SW 1271 (cell line): Measurements from ENCODE around the gene MEX3B.

ENCODE experiments used
- DNase-seq, 2 experiments: peaks; one replicate each; lab custom pipeline; 2025; lab: John Stamatoyannopoulos, UW

The MEX3B gene

DNA sequence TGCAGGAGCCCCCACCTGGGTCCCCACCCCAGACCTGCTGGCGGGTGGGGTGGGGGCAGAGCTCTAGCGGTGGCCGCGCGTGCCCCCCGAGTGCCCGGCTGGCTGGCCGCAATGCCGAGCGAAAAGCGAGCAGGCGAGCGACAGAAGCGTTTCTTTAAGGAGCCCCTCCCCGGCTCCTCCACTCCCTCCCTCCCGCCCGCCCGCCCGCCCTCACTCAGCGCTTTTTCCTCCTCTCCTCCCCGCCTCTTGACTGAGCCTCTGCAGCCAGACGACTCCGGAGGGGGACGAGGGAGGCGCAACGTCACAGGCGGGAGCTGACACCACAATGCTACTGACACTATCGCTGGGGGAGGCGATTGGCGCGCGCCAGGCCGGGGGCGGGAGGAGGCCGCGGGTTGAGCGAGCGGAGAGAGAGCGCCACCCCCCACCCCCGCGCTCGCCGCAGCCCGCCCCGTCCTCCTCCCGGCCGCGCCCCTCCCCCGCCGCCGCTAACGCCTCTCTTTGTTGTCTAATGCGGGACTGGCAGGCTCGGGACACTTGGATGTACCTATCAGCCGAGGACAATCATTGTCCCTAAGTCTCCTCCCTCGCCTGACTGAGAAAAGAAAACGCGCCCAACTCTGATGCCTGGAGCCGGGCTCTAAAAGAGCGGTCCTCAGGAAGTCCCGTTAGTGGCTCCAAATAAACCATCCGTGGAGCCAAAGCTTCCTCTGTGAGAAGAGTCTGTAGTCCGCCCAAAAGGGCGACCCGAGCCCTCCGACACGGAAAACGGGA lies at the start of gene MEX3B:
Gene MEX3B, minus strand, starts transcription at position 127 of the 774 bp plus-strand sequence. CDS start 313 bp downstream, outside the sequence.
- peak; percentile 98 to 99 for DNase-seq

DNA sequence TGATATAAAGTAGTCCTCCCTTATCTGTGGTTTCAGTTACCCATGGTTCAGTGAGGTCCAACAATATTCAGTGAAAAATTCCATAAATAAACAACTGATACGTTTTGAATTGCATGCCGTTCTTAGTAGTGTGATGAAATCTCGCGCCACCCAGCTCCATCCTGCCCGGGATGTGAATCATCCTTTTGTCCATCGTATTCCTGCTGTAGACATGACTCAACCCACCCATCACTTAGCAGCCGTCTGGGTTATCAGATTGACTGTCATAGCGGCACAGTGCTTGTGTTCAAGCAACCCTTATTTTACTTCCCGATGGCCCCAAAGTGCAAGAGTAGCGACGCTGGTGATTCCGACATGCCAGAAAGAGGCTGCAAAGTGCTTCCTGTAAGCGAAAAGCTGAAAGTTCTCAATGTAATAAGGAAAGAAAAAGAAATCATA lies 48.0 kb upstream of the MEX3B start:
- DNase-seq = peak in 1 of 2 experiments; percentile 66

DNA sequence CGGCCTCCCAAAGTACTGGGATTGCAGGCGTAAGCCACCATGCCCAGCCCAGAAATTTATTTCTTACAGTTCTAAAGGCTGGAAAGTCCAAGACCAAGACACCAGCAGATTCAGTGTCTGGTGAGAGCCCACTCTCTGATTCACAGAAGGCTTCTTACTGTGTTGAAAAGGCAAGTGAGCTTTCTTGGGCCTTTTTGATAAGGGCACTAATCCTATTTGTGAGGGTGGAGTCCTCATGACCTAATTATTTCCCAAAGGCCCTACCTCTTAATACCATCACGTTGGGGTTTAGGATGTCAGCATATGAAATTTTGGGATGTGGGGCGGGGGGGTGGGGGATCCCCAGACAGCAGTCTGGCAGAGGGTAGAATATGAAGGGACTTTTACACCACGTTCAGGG lies 47.5 kb upstream of the MEX3B start:
- no peak for DNase-seq

DNA sequence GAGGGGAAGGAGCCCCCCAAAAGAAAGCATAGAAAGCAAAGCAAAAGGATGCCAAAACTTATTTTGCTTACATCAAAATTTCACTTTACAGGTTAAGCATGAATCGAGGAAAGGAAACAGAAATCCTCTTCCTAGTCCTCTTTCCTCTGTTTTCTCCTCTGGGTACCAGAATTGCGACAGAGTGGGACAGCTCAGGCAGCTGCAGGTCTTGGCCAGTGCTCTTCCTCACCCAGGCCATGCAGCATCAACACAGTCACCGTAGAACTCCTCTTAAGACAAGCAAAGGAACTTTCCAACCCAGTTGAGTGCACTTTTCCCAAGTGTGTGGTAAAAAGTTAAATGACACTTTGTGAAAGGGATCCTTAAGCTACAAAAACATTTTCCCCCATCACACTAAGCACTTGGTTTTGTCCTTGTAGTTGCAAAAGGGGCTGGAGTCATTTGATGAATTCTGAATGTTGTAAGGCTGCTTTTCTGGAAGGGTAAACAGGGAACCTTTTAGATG lies 45.9 kb upstream of the MEX3B start:
- DNase-seq = no peak

DNA sequence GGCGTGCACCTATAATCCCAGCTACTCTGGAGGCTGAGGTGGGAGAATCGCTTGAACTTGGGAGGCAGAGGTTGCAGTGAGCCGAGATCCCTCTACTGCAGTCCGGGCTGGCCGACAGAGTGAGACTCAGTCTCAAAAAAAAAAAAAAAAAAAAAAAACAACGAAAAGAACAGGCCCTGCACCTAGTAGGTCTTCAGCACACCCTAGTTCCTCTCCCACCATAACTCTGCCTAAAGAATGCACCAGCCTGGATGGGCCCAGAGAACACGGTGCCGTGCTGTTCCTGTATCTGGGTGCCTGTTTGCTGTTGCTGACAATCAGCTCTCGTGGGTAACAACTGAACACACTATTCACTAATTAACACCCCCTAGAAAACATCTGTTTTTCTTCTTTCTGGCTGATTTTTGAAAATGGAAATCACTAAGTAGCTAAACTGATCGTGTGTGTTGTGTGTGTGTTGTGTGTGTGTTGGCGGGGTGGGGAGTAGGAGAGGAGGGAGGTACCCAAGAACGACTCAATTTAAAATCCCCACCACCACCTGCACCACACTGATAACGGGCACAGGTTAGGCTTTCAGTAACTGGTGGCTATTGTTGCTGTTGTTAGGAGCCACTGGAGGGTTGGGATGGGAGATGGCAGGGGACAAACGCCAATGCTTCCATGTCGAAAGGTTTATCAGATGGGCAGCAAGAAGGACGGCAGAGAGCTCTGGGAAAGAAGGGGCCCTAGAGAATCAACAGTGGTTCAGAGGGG lies 40.6 kb upstream of the MEX3B start:
- no peak for DNase-seq

DNA sequence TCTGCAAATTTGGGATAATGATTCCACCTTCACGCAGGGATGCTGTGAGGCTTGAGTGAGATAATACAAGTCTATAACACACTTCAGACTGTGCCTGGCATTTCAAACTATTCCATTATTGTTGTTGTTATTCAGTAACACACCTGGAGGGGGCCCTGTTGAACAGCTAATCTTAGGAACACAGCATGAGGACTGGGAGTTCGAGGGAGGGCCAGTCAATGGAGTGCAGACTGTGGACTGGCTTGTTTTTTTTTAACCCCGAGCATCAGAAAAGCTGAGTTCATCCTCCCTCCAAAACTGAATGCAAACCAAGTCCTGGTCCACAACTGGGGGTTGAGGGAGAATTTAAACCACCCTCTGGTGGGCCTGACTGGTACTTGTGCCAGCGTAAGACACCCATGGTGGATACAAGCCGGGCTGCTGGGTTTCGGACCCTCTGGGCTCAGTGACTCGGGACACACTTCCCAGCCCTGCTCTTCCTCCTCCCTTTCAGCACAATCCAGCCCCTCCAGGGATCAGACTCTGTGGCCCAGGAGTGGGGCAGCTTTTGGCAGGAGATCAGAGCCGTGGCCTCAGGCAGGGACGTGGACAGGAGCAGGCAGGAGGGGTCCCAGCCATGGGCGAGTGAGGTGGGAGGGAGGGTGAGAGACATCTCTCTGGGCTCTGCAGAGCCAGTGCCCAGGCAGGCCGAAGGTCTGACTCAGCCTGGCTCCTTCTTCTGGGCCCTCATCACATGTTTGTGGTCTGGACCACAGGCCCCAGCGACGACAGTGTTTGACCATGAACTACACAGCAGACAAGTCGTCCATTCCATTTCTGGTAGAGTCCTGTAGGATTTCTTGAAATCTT lies 36.3 kb upstream of the MEX3B start:
- peak in 1 of 2 experiments; percentile 9 for DNase-seq

DNA sequence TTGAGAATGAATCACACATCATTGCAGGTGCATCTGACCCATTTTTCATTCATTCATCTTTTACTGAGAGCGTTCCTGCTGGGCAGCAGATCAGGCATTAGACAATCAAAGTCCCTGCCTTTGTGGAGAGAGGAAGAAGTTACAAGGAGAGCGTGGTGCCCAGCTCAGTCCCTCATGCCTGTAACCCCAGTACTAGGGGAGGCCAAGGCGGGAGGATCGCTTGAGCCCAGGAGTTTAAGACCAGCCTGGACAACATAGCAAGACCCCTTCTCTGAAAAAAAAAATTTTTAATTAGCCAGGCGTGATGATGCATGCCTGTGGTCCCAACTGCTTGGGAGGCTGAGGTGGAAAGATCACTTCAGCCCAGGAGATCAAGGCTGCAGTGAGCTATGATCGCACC lies 35.0 kb upstream of the MEX3B start:
- DNase-seq = no peak

DNA sequence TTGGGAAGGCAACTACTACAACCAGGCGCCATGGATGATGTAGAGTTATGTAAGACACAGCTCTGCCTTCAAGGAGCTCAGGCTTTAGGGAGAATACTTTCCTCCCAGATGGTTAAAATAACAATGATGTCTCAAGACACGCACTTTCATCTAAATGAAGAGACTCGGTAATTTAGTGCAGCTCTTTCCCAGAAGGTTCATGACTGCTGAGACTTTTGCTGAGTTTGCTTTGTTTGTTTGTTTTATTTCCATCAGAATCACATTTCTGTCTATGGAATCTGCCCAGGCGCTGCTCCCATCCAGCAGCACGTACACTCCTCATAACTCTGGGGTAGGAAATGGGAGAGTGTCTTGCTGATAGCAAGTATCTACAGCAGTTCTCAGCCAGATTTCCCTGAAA lies 33.9 kb upstream of the MEX3B start:
- no peak for DNase-seq

DNA sequence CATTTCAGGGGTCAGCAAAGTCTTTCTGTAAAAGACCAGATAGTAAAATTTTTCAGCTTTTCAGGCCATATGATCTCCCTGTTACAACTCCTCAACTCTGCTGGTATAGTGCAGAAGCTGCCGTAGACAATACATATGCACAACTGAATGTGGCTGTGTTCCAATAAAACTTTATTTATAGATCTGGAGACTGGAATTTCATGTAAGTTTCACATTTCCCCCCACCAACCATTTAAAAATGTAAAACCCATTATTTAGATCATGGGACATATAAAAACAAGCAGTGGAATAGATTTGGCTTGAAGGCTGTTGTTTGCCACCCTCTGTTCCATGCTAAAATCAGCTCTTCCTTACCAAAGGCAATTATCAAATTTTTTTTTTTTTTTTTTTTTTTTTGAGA lies 28.8 kb upstream of the MEX3B start:
- DNase-seq = no peak

DNA sequence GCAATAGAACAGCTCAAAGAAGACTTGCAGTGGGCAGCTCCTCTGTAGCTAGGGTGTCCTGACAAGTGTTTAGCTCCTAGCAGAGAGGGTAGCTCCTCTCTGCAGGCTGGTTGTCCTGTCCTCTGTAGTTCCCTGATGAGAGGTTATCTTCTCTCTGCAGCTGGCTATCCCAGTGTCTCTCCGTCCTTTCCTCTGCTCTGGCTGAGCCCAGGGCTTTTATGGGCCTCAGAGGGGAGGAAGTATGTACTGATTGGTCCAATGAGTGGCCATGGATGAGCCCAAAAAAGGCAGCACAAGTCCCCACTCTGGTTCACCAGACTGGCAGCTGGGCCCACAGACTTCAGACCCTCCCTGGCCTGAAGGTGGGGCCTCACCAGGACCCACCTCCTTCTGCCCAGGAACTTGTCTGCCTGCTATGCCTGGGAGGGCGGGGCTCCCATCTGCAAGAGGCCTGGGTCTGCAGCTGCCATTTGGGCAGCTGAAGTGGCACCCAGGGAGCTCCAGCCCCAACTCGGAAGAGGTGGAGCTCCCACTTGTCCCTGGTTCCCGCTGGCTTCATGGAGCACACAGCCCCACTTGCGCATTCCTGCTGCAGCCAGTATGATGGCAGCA lies 27.2 kb upstream of the MEX3B start:
- no peak for DNase-seq

DNA sequence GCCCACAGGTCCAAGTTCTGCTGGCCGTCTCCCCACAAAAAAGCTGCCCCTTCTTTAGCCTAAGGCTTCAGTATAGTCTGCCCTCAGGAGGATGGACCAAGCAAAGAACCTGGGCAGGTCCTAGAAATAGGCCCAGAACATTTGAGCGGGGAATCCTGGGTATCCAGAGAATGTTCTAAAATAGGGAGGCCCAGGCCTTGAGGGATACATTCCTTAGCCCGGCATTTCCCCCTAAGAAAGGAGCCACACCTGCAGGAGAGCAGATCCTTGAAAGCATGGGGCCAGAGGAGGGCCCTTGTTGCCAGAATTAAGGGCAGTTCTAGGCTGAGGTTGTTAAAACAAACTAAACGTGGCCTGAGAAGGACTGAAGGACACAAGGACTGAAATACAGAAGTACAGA lies 20.6 kb upstream of the MEX3B start:
- DNase-seq = no peak

DNA sequence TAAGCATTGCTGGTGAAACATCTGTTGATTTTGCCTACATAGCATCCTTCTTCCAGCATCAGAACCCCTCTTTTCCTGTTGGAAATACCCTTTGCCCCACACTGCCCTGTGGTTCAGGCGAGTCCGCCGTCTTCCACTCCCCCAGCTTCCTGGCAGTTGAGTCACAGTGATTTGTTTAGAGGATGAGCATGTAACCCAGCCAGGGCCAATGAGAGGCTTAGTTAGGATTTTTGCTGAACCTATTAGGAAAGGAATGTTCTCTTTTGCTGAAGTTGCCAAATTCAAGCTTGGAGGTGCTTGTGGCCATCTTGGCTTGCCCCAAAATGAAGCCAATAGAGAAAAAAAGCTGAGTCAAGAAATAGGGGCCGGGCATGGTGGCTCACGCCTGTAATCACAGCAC lies 19.0 kb upstream of the MEX3B start:
- no peak for DNase-seq

DNA sequence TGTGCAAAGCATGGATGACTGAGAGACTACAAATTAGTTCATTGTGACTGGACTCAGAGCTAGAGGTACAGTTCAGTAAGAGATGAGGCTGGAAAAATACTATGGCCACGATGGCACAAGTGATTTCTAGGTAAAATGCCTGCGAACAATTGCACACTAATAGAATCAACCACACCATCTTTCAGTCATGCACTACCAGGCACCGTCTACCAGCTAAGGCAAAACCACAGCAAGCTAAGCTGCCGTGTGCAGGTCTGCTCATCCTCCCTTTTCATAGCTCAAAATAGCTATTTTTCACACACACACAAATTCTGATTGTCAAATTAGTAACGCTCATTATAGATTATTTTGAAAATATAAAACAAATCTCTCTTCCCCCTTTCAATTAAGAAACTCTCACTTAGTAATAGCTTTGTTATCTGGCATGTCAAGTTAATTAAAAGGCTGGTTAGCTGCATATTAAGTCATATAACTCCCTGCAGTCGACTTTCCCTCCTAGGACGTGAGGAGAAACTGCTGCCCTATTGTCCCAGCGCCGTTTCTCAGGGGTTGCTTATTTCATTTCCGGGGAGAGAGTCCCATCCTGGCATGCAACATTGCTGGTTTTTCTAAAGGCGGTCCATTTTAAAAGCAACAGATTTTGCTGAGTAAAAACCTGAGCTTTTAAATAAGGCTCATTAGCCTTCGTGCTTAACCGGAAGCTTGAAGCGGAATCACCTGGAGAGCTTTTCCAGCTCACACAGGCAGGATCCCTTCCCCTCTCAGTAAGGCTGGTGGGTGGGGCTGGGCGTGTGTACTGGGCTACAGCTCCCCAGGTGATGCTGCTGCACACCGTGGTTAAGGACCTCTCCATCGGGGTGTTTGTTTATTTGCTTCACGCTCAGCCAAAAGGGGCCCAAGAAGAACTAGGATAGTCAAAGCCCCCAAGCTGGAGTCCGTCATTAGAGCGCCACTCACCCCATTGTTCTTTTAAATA lies 16.9 kb upstream of the MEX3B start:
- DNase-seq = no peak

DNA sequence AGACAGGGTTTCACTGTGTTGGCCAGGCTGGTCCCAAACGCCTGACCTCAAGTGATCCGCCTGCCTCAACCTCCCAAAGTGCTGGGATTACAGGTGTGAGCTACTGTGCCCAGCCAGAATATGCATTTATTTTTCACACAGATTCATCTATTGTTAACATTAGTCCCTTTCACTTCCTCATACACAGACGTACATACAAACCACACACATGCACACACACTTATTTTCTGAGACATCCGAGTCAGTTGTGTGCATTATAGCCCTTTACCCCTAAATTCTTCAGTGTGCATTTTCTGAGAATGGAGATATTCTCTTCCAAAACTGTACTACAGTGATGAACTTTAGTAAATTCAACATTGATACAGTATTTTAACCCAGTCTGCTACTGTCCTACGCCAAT lies 15.0 kb upstream of the MEX3B start:
- DNase-seq = no peak

DNA sequence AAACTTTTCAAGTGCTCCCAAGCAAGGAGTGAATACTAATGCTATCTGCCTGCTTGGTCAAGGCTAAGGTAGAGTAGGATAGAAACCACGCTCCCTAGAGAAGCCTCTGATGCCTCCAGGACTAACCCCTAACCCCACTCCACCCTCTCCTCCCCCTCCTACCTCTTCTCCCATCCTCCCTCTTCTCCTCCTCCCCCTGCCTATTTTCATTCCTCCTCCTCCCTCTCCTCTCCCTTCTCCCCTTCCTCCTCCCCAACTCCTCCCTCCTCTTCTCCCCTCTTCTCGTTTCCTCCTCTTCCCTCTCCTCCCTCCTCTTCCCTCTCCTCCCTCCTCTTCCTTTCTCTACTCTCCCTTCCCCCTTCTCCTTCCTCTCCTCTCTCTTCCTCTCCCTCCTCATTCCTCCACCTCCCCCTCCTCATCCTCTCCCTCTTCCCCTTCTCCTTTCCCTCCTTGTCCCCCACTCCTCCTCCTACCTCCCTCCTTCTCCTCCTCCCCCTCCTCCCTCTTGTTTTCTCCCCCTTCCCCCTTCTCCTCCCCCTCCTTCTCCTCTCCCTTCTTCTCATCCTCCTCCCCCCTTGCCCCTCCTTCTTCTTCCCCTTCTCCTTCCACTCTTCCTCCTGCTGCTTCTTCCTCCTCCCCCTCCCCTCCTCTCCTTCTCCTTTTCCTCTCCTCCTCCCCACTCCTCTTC lies 12.8 kb upstream of the MEX3B start:
- no peak for DNase-seq

DNA sequence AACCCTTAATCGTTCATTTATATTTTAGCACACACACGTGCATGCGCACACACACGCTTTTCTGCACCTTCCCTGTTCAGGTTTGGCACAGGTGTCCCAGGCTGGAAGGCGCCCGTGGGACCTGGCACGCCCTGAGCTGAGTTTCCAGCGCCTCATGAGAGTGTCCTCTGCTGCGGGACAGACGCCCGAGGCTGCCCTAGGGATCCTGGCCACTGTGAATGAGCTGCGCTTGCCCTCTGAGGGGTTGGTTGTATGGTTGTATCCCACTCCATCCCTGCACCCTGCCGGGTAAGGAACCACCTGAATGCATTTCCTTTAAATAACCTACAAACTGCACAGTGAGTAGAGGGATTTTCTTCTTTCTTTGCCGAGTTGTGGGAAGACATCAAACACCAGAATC lies 12.2 kb upstream of the MEX3B start:
- no peak for DNase-seq

DNA sequence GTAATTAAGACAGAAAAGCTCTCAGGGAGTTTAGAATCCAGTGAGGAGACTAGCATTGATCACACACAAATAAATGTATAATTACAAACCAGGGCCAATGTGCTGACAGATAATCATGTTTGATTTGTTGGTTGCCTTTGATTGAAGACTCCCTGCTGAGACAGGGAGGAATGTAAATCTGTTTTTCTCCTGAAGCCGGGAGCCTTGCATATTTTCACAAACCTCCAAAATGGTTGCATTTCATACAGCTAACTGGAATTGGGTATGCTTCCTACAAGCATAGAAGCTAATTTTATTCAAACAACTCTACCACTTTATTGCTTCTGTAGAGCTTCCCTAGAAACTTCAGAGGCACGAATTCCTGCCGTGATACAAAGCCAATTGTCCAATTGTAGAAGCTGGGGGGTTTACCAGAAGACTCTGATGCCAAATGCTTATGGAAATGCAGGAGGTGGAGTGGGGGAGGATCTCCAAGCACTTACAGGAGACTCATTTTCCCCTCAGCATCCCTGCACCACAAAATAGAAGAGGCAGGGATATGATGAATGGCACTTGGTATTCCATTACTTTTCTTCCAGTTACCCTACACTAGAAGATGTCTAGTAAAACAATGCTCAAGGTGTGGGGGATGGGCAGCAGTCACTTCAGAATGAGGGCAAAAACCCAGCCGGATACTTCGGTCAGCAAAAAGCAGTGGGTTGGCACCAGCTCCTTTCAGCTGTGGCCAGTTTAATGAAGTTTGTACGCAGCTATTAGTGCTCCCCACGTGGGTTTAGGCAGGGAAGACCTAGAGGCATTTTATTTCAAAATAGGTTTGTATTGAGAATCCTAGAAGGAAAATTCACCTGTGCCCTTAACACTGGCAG lies 11.4 kb upstream of the MEX3B start:
- no peak for DNase-seq

DNA sequence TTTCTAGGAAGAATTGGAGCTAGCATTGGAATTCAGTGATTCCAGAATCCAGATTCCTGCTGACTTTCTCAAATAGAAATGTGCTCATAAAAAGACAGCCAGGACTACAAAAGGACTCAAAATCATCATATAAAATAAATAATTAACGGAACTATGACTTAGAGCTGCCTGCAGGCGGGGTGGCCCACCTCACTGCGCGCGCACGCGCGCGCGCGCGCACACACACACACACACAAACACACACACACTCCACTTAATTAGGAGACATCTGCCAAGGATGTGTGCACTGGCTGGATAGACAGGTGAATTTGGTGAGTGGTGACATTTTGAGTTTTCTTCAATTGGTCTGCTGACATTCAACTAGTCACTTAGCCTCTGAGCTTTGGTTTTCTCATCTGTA lies 6.9 kb upstream of the MEX3B start:
- DNase-seq = no peak

DNA sequence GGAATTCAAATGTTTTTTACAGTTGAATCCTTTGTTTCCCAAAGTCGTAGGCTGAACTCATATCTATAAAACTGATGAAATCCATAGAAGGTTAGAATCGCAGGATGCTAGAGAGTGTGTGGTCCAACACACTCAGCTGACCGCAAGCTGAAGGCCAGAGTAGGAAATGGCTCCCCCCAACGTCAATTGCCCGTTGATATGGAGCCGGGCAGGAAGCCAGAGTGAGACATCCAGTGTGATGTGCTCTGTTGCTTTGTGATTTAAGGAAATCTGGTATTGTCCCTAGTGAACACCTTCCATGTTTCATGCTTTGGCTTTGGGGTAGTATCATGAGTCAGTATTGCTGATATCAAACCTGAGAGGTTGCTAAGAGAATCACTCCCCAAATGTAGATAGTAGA lies 5.8 kb upstream of the MEX3B start:
- no peak for DNase-seq
